Keratinocyte (primary cell): ENCODE results near the gene GRM7.

ENCODE experiments used
- EZH2 ChIP-seq: IDR thresholded peaks from one replicate; pipeline ENCODE4 v1.6.1; 2012; ENCODE audit warnings: inconsistent platforms, mild to moderate bottlenecking, low read length, moderate library complexity
- TF ChIP-seq, protein P1 (sequence below), 3 experiments: IDR thresholded peaks in 1 of 3; conservative IDR thresholded peaks in 1 of 3; optimal IDR thresholded peaks in 1 of 3; 2 replicates in 2 of 3; 3 replicates in 1 of 3; pipeline versions ENCODE3 to v1.5.1; 2011; ENCODE audit warnings: low read length in 3 of 3, mild to moderate bottlenecking in 3 of 3, moderate library complexity in 2 of 3, control low read depth in 1 of 3, inconsistent platforms in 1 of 3; ENCODE audit not compliant: insufficient read depth in 2 of 3; ENCODE audit errors: extremely low read depth in 1 of 3

DNA sequence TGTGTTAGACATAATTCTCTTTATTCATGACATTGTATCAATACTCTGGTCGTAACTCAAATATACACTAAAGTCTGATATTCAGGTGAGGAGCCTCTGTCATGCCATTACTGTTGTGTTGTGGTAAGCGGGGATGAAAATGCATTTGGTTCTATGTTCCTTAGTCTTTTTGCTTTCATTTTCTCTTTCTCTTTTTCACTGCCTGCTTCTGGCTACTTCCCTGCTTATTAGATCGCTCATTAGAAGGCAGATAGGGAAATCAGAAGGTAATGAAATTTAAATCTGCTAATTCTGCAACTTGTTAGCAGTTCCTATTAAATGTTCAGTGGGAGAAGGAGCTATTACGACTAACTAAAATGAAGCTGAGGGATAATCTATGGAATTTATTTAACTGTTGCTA, 345.0 kb downstream of the GRM7 start:
- TF ChIP-seq, protein P1, sequence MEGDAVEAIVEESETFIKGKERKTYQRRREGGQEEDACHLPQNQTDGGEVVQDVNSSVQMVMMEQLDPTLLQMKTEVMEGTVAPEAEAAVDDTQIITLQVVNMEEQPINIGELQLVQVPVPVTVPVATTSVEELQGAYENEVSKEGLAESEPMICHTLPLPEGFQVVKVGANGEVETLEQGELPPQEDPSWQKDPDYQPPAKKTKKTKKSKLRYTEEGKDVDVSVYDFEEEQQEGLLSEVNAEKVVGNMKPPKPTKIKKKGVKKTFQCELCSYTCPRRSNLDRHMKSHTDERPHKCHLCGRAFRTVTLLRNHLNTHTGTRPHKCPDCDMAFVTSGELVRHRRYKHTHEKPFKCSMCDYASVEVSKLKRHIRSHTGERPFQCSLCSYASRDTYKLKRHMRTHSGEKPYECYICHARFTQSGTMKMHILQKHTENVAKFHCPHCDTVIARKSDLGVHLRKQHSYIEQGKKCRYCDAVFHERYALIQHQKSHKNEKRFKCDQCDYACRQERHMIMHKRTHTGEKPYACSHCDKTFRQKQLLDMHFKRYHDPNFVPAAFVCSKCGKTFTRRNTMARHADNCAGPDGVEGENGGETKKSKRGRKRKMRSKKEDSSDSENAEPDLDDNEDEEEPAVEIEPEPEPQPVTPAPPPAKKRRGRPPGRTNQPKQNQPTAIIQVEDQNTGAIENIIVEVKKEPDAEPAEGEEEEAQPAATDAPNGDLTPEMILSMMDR (optimal IDR thresholded peaks at IDR 0.05 in 1 of 3, IDR thresholded peaks at IDR 0.05 in 1 of 3, conservative IDR thresholded peaks at IDR 0.05 in 1 of 3; ENCODE audit: extremely low read depth in 1 of 3, insufficient read depth in 2 of 3, low read length in 3 of 3), result no peak
- TF ChIP-seq EZH2, result no peak
